Osteoblast (primary cell): ENCODE results near the gene DAB2. TPM values are rescaled to one million over a fixed set of nuclear protein-coding genes. Genes with fewer than 3 reads are reported as not detected.

Experiments
- DNase-seq: peaks from one replicate; pipeline ENCODE4 v3.0.0; 2011; ENCODE audit warnings: low spot score, mixed read lengths; ENCODE audit not compliant: insufficient read length; ENCODE audit errors: missing footprints
- H2AFZ ChIP-seq: 2 replicates; pipeline ENCODE4 v1.6.0; 2011; ENCODE audit warnings: mild to moderate bottlenecking, low read length
- H3K27ac ChIP-seq: 2 replicates; pipeline ENCODE4 v1.5.1; 2011; ENCODE audit warnings: mild to moderate bottlenecking, low read depth, low read length, moderate library complexity
- H3K27me3 ChIP-seq: 2 replicates; pipeline ENCODE4 v1.6.0; 2012; ENCODE audit warnings: mild to moderate bottlenecking, control low read depth, inconsistent platforms, low read length, moderate library complexity; ENCODE audit not compliant: insufficient read depth
- H3K36me3 ChIP-seq: 2 replicates; pipeline ENCODE4 v1.5.1; 2011; ENCODE audit warnings: mild to moderate bottlenecking, low read length, control low read depth, moderate library complexity; ENCODE audit not compliant: insufficient read depth
- H3K4me1 ChIP-seq: 2 replicates; pipeline ENCODE4 v1.5.1; 2011; ENCODE audit warnings: mild to moderate bottlenecking, low read length, control low read depth, moderate library complexity; ENCODE audit not compliant: insufficient read depth
- H3K4me2 ChIP-seq: 2 replicates; pipeline ENCODE4 v1.6.0; 2011; ENCODE audit warnings: mild to moderate bottlenecking, low read length; ENCODE audit not compliant: insufficient read depth
- H3K4me3 ChIP-seq: fragments of 200-600 bp; sonication (generic); 3 replicates; pipeline ENCODE4 v1.5.1; 2012; ENCODE audit warnings: mild to moderate bottlenecking, low read length, inconsistent platforms; ENCODE audit not compliant: insufficient read depth
- H3K79me2 ChIP-seq: 2 replicates; pipeline ENCODE4 v1.6.0; 2012; ENCODE audit warnings: mild to moderate bottlenecking, low read length, control low read depth, inconsistent platforms; ENCODE audit not compliant: insufficient read depth
- H3K9me3 ChIP-seq: 2 replicates; pipeline ENCODE4 v1.5.1; 2011; ENCODE audit warnings: low read depth, low read length, control low read depth
- H4K20me1 ChIP-seq: 2 replicates; pipeline ENCODE4 v1.6.0; 2012; ENCODE audit warnings: mild to moderate bottlenecking, low read length, control low read depth; ENCODE audit not compliant: insufficient read depth
- CTCF ChIP-seq: IDR thresholded peaks from 2 replicates; pipeline ENCODE4 v1.5.1; 2011; ENCODE audit warnings: mild to moderate bottlenecking, low read depth, low read length, moderate library complexity; ENCODE audit errors: extremely low read depth
- total RNA-seq: library from RNA; depleted of rRNA; stranded (reverse); fragments of >200 nt; gene quantifications from 2 replicates; pipeline ENCODE4 v1.2.3, GENCODE V29; 2012

The DAB2 gene
- total RNA-seq, 1 donor: 296 TPM

GRCh38 chr5:39376293-39376714 lies 48.5 kb downstream of the DAB2 start:
- peak overlapping the region; percentile 20 for H3K27ac ChIP-seq
- H3K4me2 ChIP-seq: no peak overlapping the region
- H3K36me3 ChIP-seq: peaks cover 99% of the 10 kb centered on the region
- DNase-seq: no peak
- no peak overlapping the region for H2AFZ ChIP-seq
- H3K4me1 ChIP-seq: no peaks in the 10 kb centered on the region
- H3K4me3 ChIP-seq: no peak overlapping the region
- peaks cover 18% of the 10 kb centered on the region for H4K20me1 ChIP-seq
- peak; percentile 73 for TF ChIP-seq CTCF
- H3K27me3 ChIP-seq: no peaks in the 10 kb centered on the region
- peaks cover 6% of the 10 kb centered on the region for H3K79me2 ChIP-seq
- H3K9me3 ChIP-seq: no peaks in the 10 kb centered on the region

GRCh38 chr5:39373791-39374190 lies 51.0 kb downstream of the DAB2 start:
- H3K4me2 ChIP-seq: no peak overlapping the region
- DNase-seq: no peak
- no peak overlapping the region for H3K27ac ChIP-seq
- H3K27me3 ChIP-seq: no peaks in the 10 kb centered on the region
- H3K9me3 ChIP-seq: no peaks in the 10 kb centered on the region
- peaks cover 93% of the 10 kb centered on the region for H3K36me3 ChIP-seq
- peaks cover 15% of the 10 kb centered on the region for H4K20me1 ChIP-seq
- TF ChIP-seq CTCF: no peak
- no peaks in the 10 kb centered on the region for H3K79me2 ChIP-seq
- no peaks in the 10 kb centered on the region for H3K4me1 ChIP-seq
- no peak overlapping the region for H3K4me3 ChIP-seq
- no peak overlapping the region for H2AFZ ChIP-seq

GRCh38 chr5:39371367-39371635 lies 53.5 kb downstream of the DAB2 start:
- peaks cover 68% of the 10 kb centered on the region for H3K36me3 ChIP-seq
- no peaks in the 10 kb centered on the region for H3K4me1 ChIP-seq
- H3K4me2 ChIP-seq: no peak overlapping the region
- H4K20me1 ChIP-seq: peaks cover 10% of the 10 kb centered on the region
- no peaks in the 10 kb centered on the region for H3K9me3 ChIP-seq
- DNase-seq: no peak
- no peak overlapping the region for H3K27ac ChIP-seq
- no peak for TF ChIP-seq CTCF
- no peak overlapping the region for H2AFZ ChIP-seq
- no peak overlapping the region for H3K4me3 ChIP-seq
- no peaks in the 10 kb centered on the region for H3K27me3 ChIP-seq
- H3K79me2 ChIP-seq: no peaks in the 10 kb centered on the region

GRCh38 chr5:39370555-39371366 lies 54.0 kb downstream of the DAB2 start:
- Histone ChIP-seq H3K27ac (no peak overlapping the region), H4K20me1 (peaks cover 5% of the 10 kb centered on the region), H2AFZ (no peak overlapping the region), H3K9me3 (no peaks in the 10 kb centered on the region), H3K4me3 (no peak overlapping the region), H3K36me3 (peaks cover 62% of the 10 kb centered on the region), H3K4me2 (no peak overlapping the region), H3K4me1 (no peaks in the 10 kb centered on the region), H3K27me3 (no peaks in the 10 kb centered on the region), H3K79me2 (no peaks in the 10 kb centered on the region)
- no peak for TF ChIP-seq CTCF
- no peak for DNase-seq
